AG09309 (cell line): ENCODE results near the gene LEMD1.
"Not testable (repeated sequence)": the region's sequence is repeated elsewhere in the genome, so short reads cannot be mapped to it uniquely, and the experiment has no call there.

ENCODE experiments used
- DNase-seq: peaks from one replicate; pipeline ENCODE4 v3.0.0-alpha.2; 2010; ENCODE audit warnings: low read depth
- H3K4me3 ChIP-seq: 2 replicates; pipeline ENCODE4 v1.5.1; 2011; ENCODE audit warnings: mild to moderate bottlenecking, low read depth, low read length, moderate library complexity; ENCODE audit not compliant: control insufficient read depth
- CTCF ChIP-seq: IDR thresholded peaks from 2 replicates; pipeline ENCODE4 v1.5.1; 2011; ENCODE audit warnings: mild to moderate bottlenecking, low read depth, low read length, inconsistent platforms; ENCODE audit not compliant: insufficient read depth, control insufficient read depth; ENCODE audit errors: missing control alignments

The LEMD1 gene

DNA sequence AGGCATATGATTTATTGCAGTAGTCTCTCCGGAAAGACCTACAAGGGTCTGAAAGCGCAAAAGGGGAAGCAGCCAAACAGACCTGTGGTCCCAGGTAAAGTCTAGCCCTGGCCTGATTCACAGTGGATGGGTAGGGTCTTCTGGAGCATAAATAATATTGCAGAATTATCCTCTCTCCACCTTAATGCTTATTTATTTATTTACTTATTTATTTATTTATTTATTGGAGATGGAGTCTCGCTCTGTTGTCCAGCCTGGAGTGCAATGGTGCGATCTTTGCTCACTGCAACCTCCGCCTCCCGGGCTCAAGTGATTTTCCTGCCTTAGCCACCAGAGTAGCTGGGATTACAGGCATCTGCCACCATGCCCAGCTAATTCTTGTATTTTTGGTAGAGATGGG lies 53.4 kb downstream of the LEMD1 start:
- no peak for DNase-seq
- H3K4me3 ChIP-seq = no peak overlapping the region
- no peak for TF ChIP-seq CTCF

DNA sequence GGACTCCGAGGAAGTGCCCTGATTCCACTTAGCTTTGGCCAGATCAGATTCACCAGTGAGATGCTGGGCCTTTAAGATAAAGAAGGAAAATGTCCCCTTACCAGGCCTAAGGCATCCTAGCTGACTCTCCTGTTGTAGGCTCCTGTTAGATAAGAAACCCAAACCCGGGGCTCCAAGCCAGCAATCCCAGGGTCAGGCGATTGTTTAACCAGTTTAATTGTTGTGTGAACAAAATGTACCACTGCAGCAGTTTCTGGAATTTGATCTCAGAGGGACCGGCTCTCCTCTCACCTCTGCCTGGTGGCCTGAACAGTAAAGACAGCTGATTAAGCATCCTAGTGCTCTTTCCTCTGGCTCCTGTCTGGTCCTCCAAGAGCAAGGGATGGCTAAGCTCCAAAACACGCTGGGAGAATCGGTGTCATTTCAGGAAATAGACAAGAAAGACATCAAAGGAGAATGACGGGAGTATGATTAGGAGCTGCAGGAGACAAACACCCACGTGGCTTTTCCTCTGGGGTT lies 55.9 kb downstream of the LEMD1 start:
- TF ChIP-seq CTCF = no peak
- H3K4me3 ChIP-seq = no peak overlapping the region
- no peak for DNase-seq

GRCh38 chr1:205365086-205365485 lies 56.8 kb downstream of the LEMD1 start:
- not testable (repeated sequence) for H3K4me3 ChIP-seq, DNase-seq

GRCh38 chr1:205360891-205361290 lies 61.0 kb downstream of the LEMD1 start:
- no peak for DNase-seq
- no peak overlapping the region for H3K4me3 ChIP-seq
- TF ChIP-seq CTCF = no peak

- TF ChIP-seq CTCF = no peak
- no peak overlapping the region for H3K4me3 ChIP-seq
- no peak for DNase-seq
These were observed 61.9 kb downstream of the LEMD1 start for GRCh38 chr1:205359771-205360565.

- H3K4me3 ChIP-seq = no peak overlapping the region
- no peak for DNase-seq
- no peak for TF ChIP-seq CTCF
These were observed 63.3 kb downstream of the LEMD1 start for GRCh38 chr1:205358579-205358978.

DNA sequence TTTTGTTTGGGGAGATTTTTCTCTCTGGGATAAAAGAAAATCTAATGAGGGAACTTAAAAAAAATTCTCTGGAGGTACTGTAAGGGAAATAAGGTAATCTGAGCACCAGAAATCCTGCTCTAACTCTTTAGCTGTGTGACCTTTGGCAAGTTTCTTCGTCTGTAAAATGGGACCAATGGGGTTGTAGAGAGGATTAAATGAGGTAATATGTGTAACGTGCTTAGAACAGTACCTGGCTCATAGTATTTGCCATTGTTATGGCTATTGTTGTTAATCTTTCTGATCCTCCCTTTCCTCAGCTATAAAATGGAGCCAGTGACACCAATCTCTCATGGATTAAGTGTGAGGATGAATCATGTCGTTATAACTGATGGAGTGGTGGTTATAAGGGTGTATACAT lies 64.3 kb downstream of the LEMD1 start:
- no peak for DNase-seq
- no peak overlapping the region for H3K4me3 ChIP-seq
- no peak for TF ChIP-seq CTCF
